HG02938 (cell line): ENCODE measurements around the gene SBNO2.

Experiments
- ATAC-seq: cut with Tn5 transposase; IDR thresholded peaks from one replicate; pipeline ENCODE4 v1.9.1; 2021; ENCODE audit warnings: mild to moderate bottlenecking, moderate library complexity; ENCODE audit not compliant: unreplicated experiment

Gene SBNO2

GRCh38 chr19:1108291-1109031, 65.6 kb downstream of the SBNO2 start:
- no peak for ATAC-seq

GRCh38 chr19:1107661-1108261, 66.3 kb downstream of the SBNO2 start:
- ATAC-seq, result no peak

- no peak for ATAC-seq
Observed at GRCh38 chr19:1106841-1107660, 67.0 kb downstream of the SBNO2 start.

GRCh38 chr19:1105873-1106840, 67.9 kb downstream of the SBNO2 start:
- ATAC-seq, result no peak

GRCh38 chr19:1105008-1105872, 68.8 kb downstream of the SBNO2 start:
- ATAC-seq, result no peak

GRCh38 chr19:1104311-1105007, 69.6 kb downstream of the SBNO2 start:
- no peak for ATAC-seq

- peak; percentile 67 for ATAC-seq
Observed at GRCh38 chr19:1103708-1104310, 70.3 kb downstream of the SBNO2 start, which contains the start of gene GPX4. Gene GPX4, plus strand, starts transcription at chr19:1103994. Its CDS starts 50 bp downstream, at chr19:1104044.

GRCh38 chr19:1103132-1103707, 70.8 kb downstream of the SBNO2 start:
- ATAC-seq, result no peak

- ATAC-seq, result no peak
Observed at GRCh38 chr19:1102407-1103131, 71.5 kb downstream of the SBNO2 start.

GRCh38 chr19:1101337-1101698, 72.8 kb downstream of the SBNO2 start:
- ATAC-seq, result no peak

GRCh38 chr19:1098177-1099051, 75.7 kb downstream of the SBNO2 start:
- no peak for ATAC-seq

- ATAC-seq, result no peak
Observed at GRCh38 chr19:1097810-1098176, 76.3 kb downstream of the SBNO2 start.

- peak; percentile 79 for ATAC-seq
Observed at GRCh38 chr19:1094978-1095701, 78.9 kb downstream of the SBNO2 start, which contains the start of gene POLR2E. Gene POLR2E, minus strand, starts transcription at chr19:1095375. Its CDS starts 60 bp downstream, at chr19:1095315.

GRCh38 chr19:1094655-1094977, 79.5 kb downstream of the SBNO2 start:
- ATAC-seq, result no peak

- ATAC-seq, result no peak
Observed at GRCh38 chr19:1093811-1094553, 80.1 kb downstream of the SBNO2 start.
